Neuronal stem cell (in vitro differentiated cells): ENCODE measurements around the gene SCRN2.

ENCODE experiments used
- DNase-seq: peaks from one replicate; pipeline ENCODE4 v3.0.0-alpha.2; 2013; ENCODE audit warnings: low spot score
- H2AFZ ChIP-seq: one replicate; pipeline ENCODE4 v1.6.1; 2013; ENCODE audit warnings: mild to moderate bottlenecking, low read length, inconsistent platforms
- H2AK5ac ChIP-seq: 2 replicates; pipeline ENCODE4 v1.6.1; 2013; ENCODE audit warnings: low read depth, mild to moderate bottlenecking, inconsistent platforms, low read length, moderate library complexity, mixed read lengths
- H2BK120ac ChIP-seq: 2 replicates; pipeline ENCODE4 v1.6.1; 2013; ENCODE audit warnings: low read depth, mild to moderate bottlenecking, inconsistent platforms, low read length, moderate library complexity, mixed read lengths
- H2BK12ac ChIP-seq: one replicate; pipeline ENCODE4 v1.6.1; 2013; ENCODE audit warnings: low read length, inconsistent platforms
- H2BK15ac ChIP-seq: 2 replicates; pipeline ENCODE4 v1.6.1; 2013; ENCODE audit warnings: mild to moderate bottlenecking, low read length, inconsistent platforms, mixed read lengths
- H2BK5ac ChIP-seq: one replicate; pipeline ENCODE4 v1.6.1; 2013; ENCODE audit warnings: inconsistent platforms, mild to moderate bottlenecking, low read length, moderate library complexity
- H3K14ac ChIP-seq: one replicate; pipeline ENCODE4 v1.6.1; 2013; ENCODE audit warnings: low read length, inconsistent platforms
- H3K18ac ChIP-seq: 2 replicates; pipeline ENCODE4 v1.6.1; 2013; ENCODE audit warnings: low read length, inconsistent platforms
- H3K23ac ChIP-seq: 2 replicates; pipeline ENCODE4 v1.6.1; 2013; ENCODE audit warnings: low read depth, mild to moderate bottlenecking, mixed read lengths, low read length, inconsistent platforms; ENCODE audit not compliant: poor library complexity
- H3K27ac ChIP-seq: replicated peaks from 3 replicates; pipeline ENCODE4 v1.5.1; 2013; ENCODE audit warnings: low read length, inconsistent platforms
- H3K27me3 ChIP-seq, 3 experiments: 2 replicates each; pipeline ENCODE4 v1.6.1; 2013; ENCODE audit warnings: low read length in 3 of 3, mild to moderate bottlenecking in 2 of 3, inconsistent platforms in 1 of 3, low read depth in 1 of 3, mixed read lengths in 1 of 3, moderate library complexity in 1 of 3; ENCODE audit not compliant: control insufficient read depth in 3 of 3, insufficient read depth in 3 of 3
- H3K36me3 ChIP-seq, 2 donors: replicated peaks in 1 of 2; 2 replicates each; pipeline ENCODE4 v1.6.1; 2013; ENCODE audit warnings: low read length in 2 of 2; ENCODE audit not compliant: control insufficient read depth in 2 of 2, insufficient read depth in 2 of 2
- H3K4ac ChIP-seq: 2 replicates; pipeline ENCODE4 v1.6.1; 2013; ENCODE audit warnings: inconsistent platforms, mild to moderate bottlenecking, low read length, moderate library complexity
- H3K4me1 ChIP-seq, 2 donors: 1 replicate in 1 of 2; 2 replicates in 1 of 2; pipeline ENCODE4 v1.6.1; 2013; ENCODE audit warnings: low read length in 2 of 2, low read depth in 1 of 2; ENCODE audit not compliant: control insufficient read depth in 2 of 2, insufficient read depth in 1 of 2
- H3K4me2 ChIP-seq: one replicate; pipeline ENCODE4 v1.6.1; 2013; ENCODE audit warnings: mild to moderate bottlenecking, low read length, inconsistent platforms; ENCODE audit not compliant: insufficient read depth, poor library complexity, severe bottlenecking
- H3K4me3 ChIP-seq, 2 donors: 2 replicates each; pipeline ENCODE4 v1.5.1; 2013; ENCODE audit warnings: low read length in 2 of 2, mild to moderate bottlenecking in 2 of 2, inconsistent platforms in 1 of 2, moderate library complexity in 1 of 2
- H3K79me1 ChIP-seq: one replicate; pipeline ENCODE4 v1.6.1; 2013; ENCODE audit warnings: low read depth, mild to moderate bottlenecking, inconsistent platforms, low read length, moderate library complexity
- H3K9ac ChIP-seq: one replicate; pipeline ENCODE4 v1.6.1; 2013; ENCODE audit warnings: mild to moderate bottlenecking, low read depth, low read length, inconsistent platforms; ENCODE audit not compliant: poor library complexity
- H3K9me3 ChIP-seq, 2 donors: replicated peaks in 1 of 2; 2 replicates each; pipeline versions ENCODE3 to v1.6.1; 2013; ENCODE audit warnings: low read length in 2 of 2, mild to moderate bottlenecking in 2 of 2, inconsistent platforms in 1 of 2, low read depth in 1 of 2, mixed read lengths in 1 of 2, moderate library complexity in 1 of 2; ENCODE audit not compliant: control insufficient read depth in 2 of 2, insufficient read depth in 1 of 2
- H4K8ac ChIP-seq: one replicate; pipeline ENCODE4 v1.6.1; 2013; ENCODE audit warnings: low read depth, mild to moderate bottlenecking, inconsistent platforms, low read length, moderate library complexity
- H4K91ac ChIP-seq: one replicate; pipeline ENCODE4 v1.6.1; 2013; ENCODE audit warnings: low read length, low read depth, mild to moderate bottlenecking, inconsistent platforms; ENCODE audit not compliant: poor library complexity
- WGBS, 2 donors: extraction: QIAGEN DNeasy Blood & Tissue Kit; methylation state at CpG; one replicate each; pipeline ENCODE4 v1.1.7; 2013; ENCODE audit warnings: missing lambda C conversion rate in 2 of 2, mixed read lengths in 1 of 2; ENCODE audit not compliant: insufficient read length in 2 of 2, insufficient replicate concordance in 1 of 2; ENCODE audit errors: extremely low coverage in 2 of 2; 5-methylcytosine and 5-hydroxymethylcytosine counted together

SCRN2 gene

DNA sequence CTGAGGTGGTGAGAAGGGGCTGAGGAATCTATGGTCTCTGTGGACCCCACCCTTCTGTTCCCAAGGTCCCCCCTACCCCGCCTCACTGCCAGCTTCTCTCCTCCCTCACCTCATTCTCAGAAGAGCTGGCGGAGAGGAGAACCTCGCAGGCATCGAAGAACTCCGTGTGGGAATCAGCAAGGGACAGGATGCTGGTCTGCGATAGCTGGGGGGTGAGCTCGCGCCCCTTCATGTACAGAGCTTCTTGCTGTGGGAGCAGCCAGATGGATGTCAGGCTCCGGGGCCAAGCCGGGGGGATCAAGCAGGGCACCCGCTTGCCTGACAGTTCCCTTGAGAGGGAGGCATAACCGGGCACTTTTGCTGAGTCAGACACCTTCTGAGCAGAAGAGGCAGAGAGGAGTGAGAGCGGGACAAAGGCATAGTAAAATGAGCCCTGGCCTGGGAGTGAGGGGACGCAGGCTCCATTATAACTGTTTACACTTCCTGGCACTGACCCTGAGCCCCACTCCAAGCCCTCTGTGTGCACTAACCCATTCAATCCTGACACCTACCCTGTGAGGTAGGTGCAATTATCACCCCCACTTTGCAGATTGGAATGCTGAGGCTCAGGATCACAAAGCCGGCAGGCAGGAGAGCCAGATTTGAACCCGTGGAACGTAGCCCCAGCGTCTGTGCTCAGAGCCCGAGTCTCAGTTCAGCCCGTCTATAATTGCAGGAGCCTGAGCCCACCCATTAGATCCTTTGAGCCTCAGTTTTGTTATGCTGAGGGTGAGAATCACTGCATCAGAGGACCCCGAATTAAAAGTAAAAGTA is 25.8 kb downstream of the SCRN2 start:
- Histone ChIP-seq H3K14ac (no peak overlapping the region), H3K27me3 (no peaks in the 10 kb centered on the region), H2BK5ac (no peak overlapping the region), H2BK12ac (no peak overlapping the region), H3K4me2 (no peak overlapping the region), H3K23ac (no peak overlapping the region), H2AK5ac (no peak overlapping the region), H3K4me1 (no peaks in the 10 kb centered on the region), H3K4ac (no peak overlapping the region), H2AFZ (no peak overlapping the region), H3K4me3 (no peak overlapping the region), H3K36me3 (peaks cover 7 to 8% of the 10 kb centered on the region in 2 donors), H3K27ac (no peak overlapping the region), H4K91ac (no peak overlapping the region), H3K9ac (no peak overlapping the region), H3K18ac (no peak overlapping the region), H4K8ac (no peak overlapping the region), H3K9me3 (no peaks in the 10 kb centered on the region), H2BK120ac (no peak overlapping the region), H2BK15ac (no peak overlapping the region), H3K79me1 (no peaks in the 10 kb centered on the region)
- no peak for DNase-seq
- WGBS, 2 donors: no CpG with 5 or more reads among the region's 21 CpGs

DNA sequence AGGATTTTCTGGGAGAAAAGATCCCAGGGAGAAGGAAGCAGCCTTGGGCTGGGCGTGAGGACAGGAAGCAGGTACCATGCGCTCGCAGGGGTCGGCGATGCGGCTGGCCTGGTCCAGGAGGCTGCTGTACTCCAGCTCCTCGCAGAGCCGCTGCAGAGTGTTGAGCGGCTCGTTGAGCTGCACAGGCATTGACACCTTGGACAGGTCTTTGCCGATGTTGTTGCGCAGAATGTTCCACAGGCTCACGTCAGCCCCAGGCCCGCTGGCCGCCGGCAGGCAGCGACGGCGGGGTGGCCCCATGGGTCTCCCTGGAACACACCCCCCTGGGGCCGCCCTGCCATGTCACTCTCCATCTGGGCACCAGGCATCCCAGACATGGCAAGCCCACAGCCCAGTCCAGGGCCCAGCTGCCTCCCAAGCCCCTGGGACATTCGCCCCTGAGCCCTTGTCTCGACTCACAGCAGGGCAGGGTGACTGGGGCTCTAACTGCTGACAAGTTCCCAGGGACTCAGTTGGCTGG is 27.5 kb downstream of the SCRN2 start:
- Histone ChIP-seq H3K14ac (peak overlapping the region; percentile 17), H3K18ac (no peak overlapping the region), H3K4me3 (no peak overlapping the region), H2BK5ac (peak overlapping the region; percentile 39), H3K27ac (no peak overlapping the region), H3K27me3 (no peaks in the 10 kb centered on the region), H2BK12ac (no peak overlapping the region), H3K4me2 (peak overlapping the region; percentile 11), H4K91ac (no peak overlapping the region), H3K23ac (peak overlapping the region; percentile 20), H2AFZ (no peak overlapping the region), H3K79me1 (no peaks in the 10 kb centered on the region), H2AK5ac (no peak overlapping the region), H3K4ac (no peak overlapping the region), H2BK15ac (no peak overlapping the region), H3K4me1 (no peaks in the 10 kb centered on the region), H4K8ac (no peak overlapping the region), H3K36me3 (peaks cover 12 to 25% of the 10 kb centered on the region in 2 donors), H3K9ac (peak overlapping the region; percentile 44), H2BK120ac (no peak overlapping the region), H3K9me3 (no peaks in the 10 kb centered on the region)
- no CpG with 5 or more reads among the region's 22 CpGs for WGBS, 2 donors
- DNase-seq: no peak

DNA sequence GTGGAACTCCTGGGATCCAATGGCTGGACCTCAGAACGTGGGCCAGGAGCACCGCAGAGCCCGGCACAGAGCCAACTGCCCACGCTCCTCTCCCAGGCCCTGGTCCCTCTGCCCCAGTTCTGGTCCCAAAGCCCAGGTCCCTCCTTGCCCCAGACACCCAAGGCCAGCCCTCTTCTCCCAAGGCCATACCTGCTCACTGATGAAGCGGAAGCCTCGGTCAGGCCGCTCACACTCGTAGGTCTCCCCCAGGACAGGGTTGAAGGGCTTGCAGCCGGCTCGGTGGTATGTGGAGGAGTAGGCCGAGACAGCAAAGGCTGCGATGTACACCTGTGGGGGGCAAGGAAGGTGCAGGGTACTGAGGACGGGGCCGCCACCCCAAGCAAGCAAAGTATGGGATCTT is 28.0 kb downstream of the SCRN2 start:
- Histone ChIP-seq H3K14ac (no peak overlapping the region), H3K9me3 (no peaks in the 10 kb centered on the region), H2AFZ (no peak overlapping the region), H3K9ac (no peak overlapping the region), H2BK5ac (peak overlapping the region; percentile 39), H3K79me1 (no peaks in the 10 kb centered on the region), H3K36me3 (peaks cover 16 to 30% of the 10 kb centered on the region in 2 donors), H3K4me1 (no peaks in the 10 kb centered on the region), H3K27ac (no peak overlapping the region), H3K23ac (no peak overlapping the region), H2BK15ac (no peak overlapping the region), H4K91ac (no peak overlapping the region), H2BK12ac (peak overlapping the region; percentile 16), H4K8ac (no peak overlapping the region), H2BK120ac (no peak overlapping the region), H3K4ac (no peak overlapping the region), H3K4me3 (no peak overlapping the region), H3K27me3 (no peaks in the 10 kb centered on the region), H3K4me2 (no peak overlapping the region), H3K18ac (no peak overlapping the region), H2AK5ac (peak overlapping the region; percentile 28)
- no CpG with 5 or more reads among the region's 14 CpGs for WGBS, 2 donors
- DNase-seq: no peak

DNA sequence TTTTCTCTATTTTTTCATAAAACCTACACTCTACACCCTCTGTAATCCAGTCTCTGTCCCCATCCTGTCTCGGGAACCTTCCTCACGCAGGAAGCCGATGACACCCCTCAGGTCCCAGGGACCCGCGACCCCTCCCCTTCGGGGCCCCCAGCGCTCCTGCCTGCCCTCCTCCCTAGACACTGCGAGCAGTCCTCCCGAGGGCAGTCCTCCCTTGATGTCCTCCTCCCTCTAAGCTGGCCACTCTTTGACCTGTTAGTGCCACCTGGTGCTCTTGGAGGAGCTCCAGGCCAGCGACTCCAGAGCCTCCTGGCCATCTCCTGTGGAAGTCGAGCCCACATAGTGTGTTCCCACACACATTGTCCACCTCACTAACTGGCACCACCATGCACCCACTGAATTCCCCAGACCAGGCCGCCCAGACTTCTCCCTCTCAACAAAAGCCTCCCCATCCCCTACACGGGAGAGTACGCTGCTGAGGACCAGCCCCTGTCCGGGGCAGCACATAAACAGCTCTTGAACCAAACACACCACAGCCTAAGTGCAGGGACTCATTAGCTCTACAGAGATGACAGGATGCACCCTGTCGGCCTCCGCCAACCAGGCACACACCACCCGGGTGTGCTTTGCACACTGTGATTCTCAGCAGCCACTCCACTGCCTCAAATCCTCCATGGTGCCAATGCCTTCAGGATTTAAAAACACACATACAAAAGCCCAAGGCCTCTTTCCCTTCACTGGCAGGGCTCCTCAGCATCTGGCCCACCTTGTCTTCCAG is 28.7 kb downstream of the SCRN2 start:
- no peak overlapping the region for H3K14ac ChIP-seq
- H3K36me3 ChIP-seq: peaks cover 16 to 30% of the 10 kb centered on the region in 2 donors
- no peak overlapping the region for H3K4me2 ChIP-seq
- H2AFZ ChIP-seq: no peak overlapping the region
- DNase-seq: no peak
- H3K27me3 ChIP-seq: no peaks in the 10 kb centered on the region
- H2BK5ac ChIP-seq: no peak overlapping the region
- no peak overlapping the region for H2AK5ac ChIP-seq
- no peaks in the 10 kb centered on the region for H3K4me1 ChIP-seq
- no peak overlapping the region for H3K27ac ChIP-seq
- peak overlapping the region; percentile 60 for H3K9ac ChIP-seq
- peak overlapping the region in 1 of 2 donors; percentile 17 for H3K4me3 ChIP-seq
- H3K79me1 ChIP-seq: no peaks in the 10 kb centered on the region
- WGBS, 2 donors: no CpG with 5 or more reads among the region's 18 CpGs
- no peak overlapping the region for H3K23ac ChIP-seq
- no peak overlapping the region for H4K91ac ChIP-seq
- no peak overlapping the region for H2BK15ac ChIP-seq
- no peak overlapping the region for H4K8ac ChIP-seq
- peak overlapping the region; percentile 73 for H2BK12ac ChIP-seq
- H2BK120ac ChIP-seq: no peak overlapping the region
- H3K4ac ChIP-seq: no peak overlapping the region
- H3K18ac ChIP-seq: no peak overlapping the region
- H3K9me3 ChIP-seq: no peaks in the 10 kb centered on the region
